ENCODE data around the gene B4GALNT4. TPM values are rescaled to one million over a fixed set of nuclear protein-coding genes. Genes with fewer than 3 reads are reported as not detected.
"Not testable (repeated sequence)": the region's sequence is repeated elsewhere in the genome, so short reads cannot be mapped to it uniquely, and the experiment has no call there.

The B4GALNT4 gene
- total RNA-seq, 1 donor from 2014 or later, result 5.3 TPM

DNA sequence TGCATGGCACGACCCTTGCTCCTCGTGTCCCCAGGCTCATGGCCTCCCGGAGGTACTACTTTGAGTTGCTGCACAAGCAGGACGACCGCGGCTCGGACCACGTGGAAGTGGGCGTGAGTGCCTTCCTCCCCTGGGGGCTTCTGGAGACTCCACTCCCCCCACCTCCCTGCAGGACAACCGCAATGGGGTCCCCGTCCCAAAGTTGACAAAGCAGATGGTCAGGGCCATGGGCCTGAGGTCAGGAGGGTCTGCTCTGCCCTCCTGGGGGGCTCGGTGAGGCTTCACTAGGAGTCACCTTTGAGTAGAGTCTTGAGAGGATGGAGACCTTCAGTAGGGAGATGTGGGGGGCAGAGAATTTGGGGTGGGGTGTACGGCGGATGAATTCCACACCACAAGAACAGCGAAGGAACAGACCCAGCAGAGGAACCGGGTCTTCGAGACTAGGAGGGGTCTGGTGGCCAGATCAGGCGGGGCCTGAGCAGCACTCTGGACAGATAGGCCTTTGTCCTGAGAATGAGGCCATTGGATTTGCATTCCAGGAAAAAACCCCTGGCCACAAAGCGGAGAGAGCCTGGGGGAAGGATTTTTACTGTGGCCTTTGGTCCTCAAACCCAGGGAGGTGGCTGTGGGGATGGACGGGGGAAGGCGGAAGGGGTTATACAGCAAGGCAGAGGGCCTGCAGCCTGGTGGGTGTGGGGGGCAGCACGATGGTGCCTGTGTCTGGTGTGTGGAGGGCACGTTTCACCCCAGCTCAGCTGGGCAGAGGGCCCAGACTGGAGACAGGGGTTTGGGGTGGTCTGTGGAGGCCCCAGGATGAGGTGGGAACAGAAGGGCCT lies 4.6 kb downstream of the B4GALNT4 start:
- no peak for DNase-seq (ENCODE audit: extremely low read depth, low read depth, low spot score)

DNA sequence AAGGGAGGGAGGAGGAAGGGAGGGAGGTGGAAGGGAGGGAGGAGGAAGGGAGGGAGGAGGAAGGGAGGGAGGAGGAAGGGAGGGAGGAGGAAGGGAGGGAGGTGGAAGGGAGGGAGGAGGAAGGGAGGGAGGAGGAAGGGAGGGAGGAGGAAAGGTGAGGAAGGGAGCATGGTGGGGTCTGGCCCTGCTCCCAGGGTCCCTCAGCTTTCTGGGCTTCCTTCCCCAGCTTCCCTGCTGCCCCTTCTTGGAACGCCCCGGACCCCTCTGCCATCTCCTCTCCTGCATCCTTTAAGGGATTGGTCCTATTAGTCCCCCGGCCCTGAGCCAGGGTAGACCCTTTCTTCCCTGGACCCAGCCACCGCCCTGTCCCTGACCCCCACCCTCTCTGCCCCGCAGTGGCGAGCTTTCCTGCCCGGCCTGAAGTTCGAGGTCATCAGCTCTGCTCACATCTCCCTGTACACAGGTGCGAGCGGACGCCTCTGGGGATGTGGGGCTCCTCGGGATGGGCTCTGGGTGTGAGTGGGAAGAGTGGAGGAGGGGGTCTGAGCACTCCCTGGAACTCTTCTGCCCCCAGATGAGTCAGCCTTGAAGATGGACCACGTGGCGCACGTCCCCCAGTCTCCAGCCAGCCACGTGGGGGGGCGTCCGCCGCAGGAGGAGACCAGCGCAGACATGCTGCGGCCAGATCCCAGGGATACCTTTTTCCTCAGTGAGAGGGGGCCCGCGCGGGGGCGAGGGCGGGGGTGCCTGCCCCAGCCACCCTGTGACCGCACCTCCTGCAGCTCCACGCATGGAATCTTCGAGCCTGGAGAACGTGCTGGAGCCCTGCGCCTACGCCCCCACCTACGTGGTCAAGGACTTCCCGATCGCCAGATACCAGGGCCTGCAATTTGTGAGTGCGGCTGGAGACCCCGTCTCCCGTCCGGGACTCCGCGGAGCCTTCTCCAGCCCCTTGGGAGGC lies 6.0 kb downstream of the B4GALNT4 start:
- no peak for DNase-seq (ENCODE audit: extremely low read depth, low read depth, low spot score)

DNA sequence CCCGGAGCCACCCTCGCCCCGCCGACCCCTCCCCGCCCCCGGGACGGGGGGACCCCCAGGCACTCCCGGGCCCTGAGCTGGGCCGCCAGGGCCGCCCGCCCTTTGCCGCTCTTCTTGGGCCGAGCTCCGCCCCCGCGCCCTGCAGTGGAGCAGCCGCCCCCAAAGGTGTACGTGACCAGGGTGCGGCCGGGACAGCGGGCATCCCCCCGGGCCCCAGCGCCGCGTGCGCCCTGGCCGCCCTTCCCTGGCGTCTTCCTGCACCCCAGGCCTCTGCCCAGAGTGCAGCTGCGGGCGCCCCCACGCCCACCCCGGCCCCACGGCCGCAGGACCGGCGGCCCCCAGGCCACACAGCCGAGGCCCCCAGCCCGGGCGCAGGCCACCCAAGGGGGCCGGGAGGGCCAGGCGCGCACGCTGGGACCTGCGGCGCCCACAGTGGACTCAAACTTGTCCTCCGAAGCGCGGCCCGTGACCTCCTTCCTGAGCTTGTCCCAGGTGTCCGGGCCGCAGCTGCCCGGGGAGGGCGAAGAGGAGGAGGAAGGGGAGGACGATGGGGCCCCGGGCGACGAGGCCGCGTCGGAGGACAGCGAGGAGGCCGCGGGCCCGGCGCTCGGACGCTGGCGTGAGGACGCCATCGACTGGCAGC lies 7.4 kb downstream of the B4GALNT4 start:
- no peak for DNase-seq (ENCODE audit: extremely low read depth, low read depth, low spot score)

DNA sequence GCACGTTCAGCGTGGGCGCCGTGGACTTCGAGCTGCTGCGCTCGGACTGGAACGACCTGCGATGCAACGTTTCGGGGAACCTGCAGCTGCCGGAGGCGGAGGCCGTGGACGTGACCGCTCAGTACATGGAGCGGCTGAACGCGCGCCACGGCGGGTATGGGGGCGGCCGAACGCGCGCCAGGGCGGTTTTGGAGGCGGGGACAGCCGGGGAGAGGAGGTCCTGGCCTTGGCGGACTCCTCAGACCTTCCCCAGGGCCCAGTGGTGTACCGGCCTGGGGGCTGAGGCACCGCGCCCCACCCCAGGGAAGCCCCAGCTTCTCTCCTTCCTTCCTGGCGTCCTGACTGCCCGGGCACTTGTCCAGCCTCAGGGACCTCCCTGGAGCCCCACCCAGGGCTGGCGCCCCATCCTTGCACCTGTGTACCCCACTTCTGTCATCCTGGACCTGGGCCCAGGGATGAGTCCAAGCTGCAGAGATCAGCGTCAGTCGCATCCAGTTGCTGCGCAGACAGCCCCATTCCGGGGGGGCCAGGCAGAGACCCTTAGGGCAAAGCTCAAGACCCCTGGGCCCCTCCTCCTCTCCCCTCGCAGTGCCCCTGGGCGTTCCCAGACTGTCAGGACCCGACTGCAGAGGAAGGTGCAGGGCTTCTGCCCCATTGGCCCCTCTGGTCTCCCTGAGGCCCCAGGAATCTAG lies 8.0 kb downstream of the B4GALNT4 start:
- no peak for DNase-seq (ENCODE audit: extremely low read depth, low read depth, low spot score)

DNA sequence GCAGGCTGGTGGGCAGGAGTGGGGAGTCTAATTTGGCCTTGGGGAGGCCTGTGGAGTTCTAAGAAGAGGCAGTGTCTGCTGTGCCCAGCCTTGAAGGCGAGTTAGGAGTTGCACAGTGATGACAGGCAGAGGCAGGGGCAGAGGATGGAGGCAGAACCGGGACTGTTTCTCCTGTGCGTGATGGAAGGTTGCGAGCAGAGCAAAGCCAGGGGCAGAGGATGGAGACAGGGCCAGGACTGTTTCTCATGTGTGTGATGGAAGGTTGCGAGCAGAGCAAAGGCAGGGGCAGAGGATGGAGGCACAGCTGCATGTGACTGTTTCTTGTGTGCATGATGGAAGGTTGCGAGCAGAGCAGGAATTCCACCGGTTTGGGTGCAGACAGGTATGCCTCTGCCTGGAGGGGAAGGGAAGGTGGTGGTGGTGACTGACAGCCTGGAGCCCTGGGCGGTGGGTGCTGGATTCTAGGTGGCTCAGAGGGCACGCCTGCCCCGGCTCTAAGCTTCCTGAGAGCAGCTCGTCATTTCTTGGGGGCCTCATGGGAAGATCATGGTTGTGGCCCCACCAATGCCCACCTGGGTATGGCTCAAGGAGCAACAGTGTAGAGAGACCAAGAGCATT lies 8.7 kb downstream of the B4GALNT4 start:
- DNase-seq (ENCODE audit: extremely low read depth, low read depth, low spot score), result no peak

DNA sequence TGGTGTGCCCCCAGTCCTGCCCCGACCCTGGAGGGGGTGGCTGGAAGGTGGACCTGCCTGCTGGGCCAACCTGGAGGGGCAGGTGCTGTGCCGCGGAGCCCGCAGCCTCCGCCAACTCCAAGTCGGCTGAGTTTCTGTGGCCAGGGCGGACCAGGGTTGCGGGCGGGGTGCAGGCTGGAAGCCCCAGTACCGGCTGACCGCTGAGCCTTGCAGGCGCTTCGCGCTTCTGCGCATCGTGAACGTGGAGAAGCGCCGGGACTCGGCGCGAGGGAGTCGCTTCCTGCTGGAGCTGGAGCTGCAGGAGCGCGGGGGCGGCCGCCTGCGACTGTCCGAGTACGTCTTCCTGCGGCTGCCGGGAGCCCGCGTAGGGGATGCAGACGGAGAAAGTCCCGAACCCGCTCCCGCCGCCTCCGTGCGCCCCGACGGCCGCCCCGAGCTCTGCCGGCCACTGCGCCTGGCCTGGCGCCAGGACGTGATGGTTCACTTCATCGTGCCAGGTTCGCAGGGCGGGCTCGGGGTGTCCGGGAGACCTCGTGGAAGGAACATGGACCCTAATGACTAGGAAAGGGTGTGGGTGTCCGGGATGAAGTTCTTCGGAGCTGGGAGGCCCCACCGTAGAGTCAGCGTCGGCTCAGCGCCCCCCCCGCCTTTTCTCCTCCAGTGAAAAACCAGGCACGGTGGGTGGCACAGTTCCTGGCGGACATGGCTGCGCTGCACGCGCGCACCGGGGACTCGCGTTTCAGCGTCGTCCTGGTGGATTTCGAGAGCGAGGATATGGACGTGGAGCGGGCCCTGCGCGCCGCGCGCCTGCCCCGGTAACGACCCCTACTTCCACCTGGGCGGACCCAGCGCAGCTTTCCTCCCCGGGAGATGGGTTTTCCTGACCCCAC lies 10.2 kb downstream of the B4GALNT4 start:
- no peak for DNase-seq (ENCODE audit: extremely low read depth, low read depth, low spot score)

DNA sequence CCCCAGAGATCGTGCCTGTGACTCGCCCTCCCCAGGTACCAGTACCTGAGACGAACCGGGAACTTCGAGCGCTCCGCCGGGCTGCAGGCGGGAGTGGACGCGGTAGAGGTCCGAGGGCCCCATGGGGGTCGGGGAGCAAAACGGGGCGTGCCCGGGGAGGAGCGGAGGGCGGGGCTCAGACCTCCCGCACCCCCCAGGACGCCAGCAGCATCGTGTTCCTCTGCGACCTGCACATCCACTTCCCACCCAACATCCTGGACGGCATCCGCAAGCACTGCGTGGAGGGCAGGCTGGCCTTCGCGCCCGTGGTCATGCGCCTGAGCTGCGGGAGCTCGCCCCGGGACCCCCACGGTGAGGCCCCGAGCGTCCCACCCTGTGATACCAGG lies 10.8 kb downstream of the B4GALNT4 start:
- no peak for DNase-seq (ENCODE audit: extremely low read depth, low read depth, low spot score)

DNA sequence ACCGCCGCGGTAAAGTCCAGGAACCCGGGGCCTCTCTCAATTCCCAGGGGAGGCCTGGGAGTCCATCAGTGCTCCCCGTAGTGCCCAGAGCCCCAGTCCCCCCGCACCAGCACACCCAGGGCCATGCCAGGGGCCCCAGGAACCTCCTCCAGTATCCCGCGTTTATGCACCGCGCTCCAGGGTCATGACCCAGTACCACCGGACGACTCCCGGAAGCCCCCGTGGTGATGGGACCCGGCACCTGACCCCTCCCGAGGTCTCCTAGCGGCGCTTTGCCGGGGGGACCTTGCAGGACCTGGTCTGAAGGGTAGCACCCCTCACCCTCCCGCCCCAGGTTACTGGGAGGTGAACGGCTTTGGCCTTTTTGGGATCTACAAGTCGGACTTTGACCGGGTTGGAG lies 11.2 kb downstream of the B4GALNT4 start:
- DNase-seq (ENCODE audit: extremely low read depth, low read depth, low spot score), result no peak

DNA sequence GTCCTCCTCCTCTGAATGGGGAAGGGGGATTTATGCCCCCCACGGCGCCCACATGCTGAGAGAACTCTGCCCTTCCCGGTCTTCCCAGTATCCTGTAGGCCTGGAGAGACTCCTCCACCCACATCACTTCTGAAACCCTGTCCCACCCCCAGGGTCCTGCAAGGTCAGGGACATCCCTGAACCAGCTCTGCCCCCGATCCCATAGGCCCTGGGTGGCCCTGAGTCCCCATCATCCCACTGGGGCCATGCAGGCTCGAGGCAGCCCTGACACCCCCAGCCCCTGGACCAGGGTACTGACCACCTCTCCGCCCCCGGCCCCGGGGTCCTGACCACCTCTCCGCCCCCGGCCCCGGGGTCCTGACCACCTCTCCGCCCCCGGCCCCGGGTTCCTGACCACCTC lies 11.7 kb downstream of the B4GALNT4 start:
- no peak for DNase-seq (ENCODE audit: extremely low read depth, low read depth, low spot score)

DNA sequence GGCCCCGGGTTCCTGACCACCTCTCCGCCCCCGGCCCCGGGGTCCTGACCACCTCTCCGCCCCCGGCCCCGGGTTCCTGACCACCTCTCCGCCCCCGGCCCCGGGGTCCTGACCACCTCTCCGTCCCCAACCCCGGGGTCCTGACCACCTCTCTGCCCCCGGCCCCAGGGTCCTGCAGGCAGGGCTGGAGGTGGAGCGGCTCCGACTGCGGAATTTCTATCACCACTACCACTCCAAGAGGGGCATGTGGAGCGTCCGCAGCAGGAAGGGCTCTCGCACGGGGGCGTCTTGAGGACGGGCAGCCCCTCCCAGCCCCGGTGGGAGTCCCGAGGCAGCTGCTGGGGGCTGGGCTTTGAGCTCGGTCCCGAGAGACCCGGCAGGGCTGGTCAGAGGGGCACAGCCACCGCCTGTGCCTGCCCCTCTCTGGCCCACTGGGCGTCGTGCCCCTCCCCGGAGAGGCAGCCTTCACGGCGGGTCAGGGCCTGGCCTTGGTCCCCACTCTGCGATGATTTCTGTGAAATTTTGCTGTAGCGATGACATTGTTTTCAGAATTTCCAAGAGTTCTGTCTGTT lies 12.3 kb downstream of the B4GALNT4 start:
- no peak for DNase-seq (ENCODE audit: extremely low read depth, low read depth, low spot score)

DNA sequence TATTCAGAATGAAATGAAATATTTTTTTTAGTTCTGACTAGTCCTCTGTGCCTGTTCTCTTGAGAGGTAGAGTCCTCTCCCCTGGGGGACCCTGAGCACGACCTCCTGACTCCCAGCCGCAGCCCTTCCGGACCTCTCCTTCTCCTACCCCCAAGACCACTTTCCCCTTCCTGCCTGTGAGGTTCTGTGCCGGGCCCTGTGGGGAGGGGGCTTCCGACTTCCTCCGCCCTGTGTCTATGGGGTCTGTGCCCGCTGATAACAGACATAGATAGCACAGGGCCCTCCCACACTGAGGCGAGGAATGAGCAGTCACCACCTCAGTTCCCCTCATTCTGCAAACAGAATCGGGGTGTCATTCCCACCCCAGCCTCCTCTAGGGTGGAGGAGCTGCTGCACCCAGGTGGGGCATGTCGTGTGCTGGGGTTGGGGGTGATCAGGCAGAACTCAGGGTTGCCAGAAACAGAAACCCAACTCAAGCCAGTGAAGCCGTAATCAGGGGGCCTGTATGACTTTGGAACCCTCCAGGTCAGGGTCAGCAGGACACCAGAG lies 12.9 kb downstream of the B4GALNT4 start:
- no peak for DNase-seq (ENCODE audit: extremely low read depth, low read depth, low spot score)

DNA sequence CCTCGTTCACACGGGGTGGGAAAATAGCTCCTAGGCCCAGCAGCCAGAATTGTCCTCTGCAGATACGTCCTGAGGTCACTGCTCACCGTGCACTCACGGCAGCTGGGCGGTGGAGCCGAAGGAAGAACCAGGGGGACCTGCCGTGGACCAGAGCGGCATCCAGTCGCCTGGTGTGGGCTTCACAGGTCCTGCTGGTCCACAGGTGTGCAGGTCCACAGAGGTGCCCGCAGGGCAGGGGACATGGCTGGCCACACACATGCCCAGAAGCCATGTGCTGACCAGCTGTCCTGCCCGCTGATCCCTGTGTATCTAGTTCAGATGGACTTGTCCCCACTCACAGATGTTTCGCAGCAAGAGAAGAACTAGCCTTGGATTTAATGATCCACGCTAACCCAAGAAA lies 14.1 kb downstream of the B4GALNT4 start:
- no peak for DNase-seq (ENCODE audit: extremely low read depth, low read depth, low spot score)

DNA sequence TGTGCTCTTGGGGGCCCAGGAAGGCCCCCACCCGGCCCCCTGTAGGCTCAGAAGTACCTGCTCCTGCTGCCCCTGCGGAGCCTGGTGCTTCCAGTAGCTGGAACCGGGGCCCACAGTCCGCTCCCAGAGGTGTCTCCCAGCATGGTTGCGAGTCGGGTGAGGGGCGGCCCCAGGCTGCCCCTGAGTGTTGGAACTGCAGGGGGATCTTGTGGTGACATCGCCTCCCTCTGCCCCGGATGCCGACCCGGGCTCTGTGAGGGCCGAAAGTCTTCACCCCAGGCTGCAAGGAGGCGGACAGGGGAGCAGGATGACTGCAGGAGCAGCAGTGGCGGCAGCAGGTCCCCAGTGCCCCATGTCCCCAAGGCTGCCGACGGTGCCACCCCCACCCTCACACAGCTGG lies 15.2 kb downstream of the B4GALNT4 start:
- DNase-seq (ENCODE audit: extremely low read depth, low read depth, low spot score), result no peak

DNA sequence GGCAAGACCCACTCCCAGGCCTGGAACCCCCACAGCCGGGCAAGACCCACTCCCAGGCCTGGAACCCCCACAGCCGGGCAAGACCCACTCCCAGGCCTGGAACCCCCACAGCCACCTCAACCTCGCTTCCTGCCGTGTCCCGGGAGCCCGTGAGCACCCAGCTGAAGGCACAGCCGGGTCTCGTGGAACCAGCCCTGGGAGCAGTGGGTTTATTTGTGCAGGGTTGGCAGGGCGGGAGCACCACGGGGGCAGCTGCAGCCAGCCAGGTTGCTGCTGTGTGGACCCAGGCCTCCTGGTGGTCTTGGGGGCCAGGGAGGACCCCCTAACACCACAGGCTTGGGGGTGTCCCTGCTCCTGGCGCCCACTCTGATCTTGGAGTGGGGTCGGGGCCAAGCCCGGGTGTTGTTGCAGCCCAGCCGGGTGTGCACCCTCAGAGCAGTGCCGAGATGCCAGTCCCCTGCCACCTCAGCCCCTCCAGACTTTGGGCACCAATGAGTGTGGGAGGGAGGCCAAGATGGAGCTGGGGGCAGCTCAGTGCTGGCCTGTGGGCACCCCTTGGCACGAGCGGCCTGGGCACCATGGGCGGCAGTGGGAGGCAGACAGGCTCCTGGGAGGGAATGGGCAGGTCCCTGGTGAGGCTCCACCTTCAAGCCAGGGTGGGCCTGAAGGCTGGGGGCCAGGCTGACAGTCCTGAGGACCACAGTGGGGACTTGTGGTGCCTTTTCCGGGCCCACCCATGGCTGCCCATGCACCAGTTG lies 16.5 kb downstream of the B4GALNT4 start:
- no peak for DNase-seq (ENCODE audit: extremely low read depth, low read depth, low spot score)

DNA sequence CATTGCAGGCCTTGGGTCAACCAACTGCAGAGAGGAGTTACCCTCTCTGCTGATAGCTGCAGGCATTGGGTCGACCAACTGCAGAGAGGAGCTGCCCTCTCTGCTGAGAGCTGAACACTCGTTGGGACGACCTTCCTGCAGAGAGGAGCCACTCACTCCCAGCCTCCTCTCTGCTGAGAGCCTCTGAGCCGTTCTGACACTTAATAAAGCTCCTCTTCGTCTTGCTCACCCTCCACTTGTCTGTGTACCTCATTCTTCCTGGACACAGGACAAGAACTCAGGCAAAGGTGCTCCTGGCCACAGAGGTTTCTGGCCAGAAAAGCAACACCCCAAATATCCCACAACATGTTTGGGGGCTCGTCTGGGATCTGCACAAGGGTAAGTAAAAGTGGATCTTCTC lies 17.2 kb downstream of the B4GALNT4 start:
- DNase-seq (ENCODE audit: extremely low read depth, low read depth, low spot score), result no peak

DNA sequence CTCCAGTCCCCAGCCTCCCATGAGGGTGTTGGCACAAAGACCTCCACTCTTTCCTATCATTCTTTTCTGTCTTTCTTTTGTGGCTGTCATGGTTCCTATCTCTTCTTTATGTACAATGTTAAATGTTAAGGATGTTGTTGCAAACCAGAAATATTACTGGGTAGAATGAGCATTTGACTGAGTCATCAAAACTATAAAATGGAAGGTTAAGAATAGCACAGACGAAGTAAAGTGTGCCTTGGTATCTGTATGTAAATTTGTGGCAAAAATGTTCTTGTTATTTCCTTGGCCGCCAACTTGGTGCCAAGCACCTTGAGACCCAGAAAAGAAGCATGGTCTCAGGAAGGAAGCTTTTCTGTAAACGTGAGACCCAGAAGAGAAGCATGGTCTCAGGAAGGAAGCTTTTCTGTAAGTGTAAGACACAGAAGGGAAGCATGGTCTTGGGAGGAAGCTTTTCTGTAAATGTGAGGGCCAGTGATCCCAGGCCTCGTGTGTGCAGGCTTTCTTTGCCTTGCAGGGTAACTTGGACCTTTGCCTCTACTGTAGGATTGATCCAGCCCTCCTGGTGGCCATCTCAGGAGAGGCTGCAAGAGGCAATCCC lies 18.0 kb downstream of the B4GALNT4 start:
- no peak for DNase-seq (ENCODE audit: extremely low read depth, low read depth, low spot score)

DNA sequence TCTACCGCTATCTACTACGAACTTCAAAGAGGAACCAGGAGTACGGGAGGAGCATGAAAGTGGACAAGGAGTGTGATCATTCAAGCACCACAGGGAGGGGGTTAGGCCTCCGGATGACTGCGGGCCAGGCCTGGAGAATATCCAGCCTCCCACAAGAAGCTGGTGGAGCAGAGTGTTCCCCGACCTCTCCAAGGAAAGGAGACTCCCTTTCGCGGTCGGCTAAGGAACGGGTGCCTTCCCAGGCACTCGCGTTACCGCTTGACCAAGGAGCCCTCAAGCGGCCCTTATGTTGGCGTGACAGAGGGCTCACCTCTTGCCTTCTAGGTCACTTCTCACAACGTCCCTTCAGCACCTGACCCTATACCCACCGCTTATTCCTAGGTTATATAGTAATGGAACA lies 20.1 kb downstream of the B4GALNT4 start:
- not testable (repeated sequence) for DNase-seq (ENCODE audit: extremely low read depth, low read depth, low spot score)

DNA sequence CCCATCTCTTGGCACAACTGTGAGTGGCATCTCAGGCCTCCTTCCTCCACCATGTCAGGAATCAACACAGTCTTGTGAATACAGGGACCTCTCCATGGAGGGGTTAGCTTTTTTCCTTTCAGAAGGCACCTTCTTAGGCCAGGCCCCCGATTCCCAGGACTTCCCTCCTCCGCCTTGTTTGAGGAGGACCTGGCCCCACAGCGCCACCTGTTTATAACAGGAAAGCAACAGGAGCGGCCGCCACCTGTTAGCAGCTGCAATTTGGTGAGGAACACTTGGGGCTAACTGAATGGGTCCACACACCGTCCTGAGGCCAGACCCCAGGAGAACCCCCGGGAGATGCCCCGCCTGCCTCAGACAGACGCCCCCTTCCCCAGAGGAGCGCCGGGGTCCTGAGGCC lies 20.9 kb downstream of the B4GALNT4 start:
- no peak for DNase-seq (ENCODE audit: extremely low read depth, low read depth, low spot score)
